ENCODE results near the gene COMMD2. TPM values are rescaled to one million over a fixed set of nuclear protein-coding genes. Genes with fewer than 3 reads are reported as not detected.

Gene COMMD2
- total and polyA plus RNA-seq, 10 of the 15 experiments (the other 5 are each of a cell fraction or from before 2014, with no cell fraction given), result 23.0 to 97.0 (median 50.9) TPM

GRCh38 chr3:149777414-149778214 is 25.3 kb upstream of the COMMD2 start:
- no peaks in the 10 kb centered on the region for H4K20me1 ChIP-seq (ENCODE audit: control insufficient read depth, insufficient read depth)
- ChIA-PET POLR2A (no interaction called here), CTCF (interaction anchor here (0.6 to 15.4 kb wide), 7 partner anchors 11 to 267 kb away, joined by 3 to 222 read pairs (median 3); no protein-coding TSS in a partner anchor), SMC1A (ENCODE audit: uncharacterized antibody, unreplicated experiment) (interaction anchor here (0.7 to 1.5 kb wide), 7 partner anchors 10 to 446 kb away, joined by 3 read pairs; no protein-coding TSS in a partner anchor), RAD21 (ENCODE audit: unreplicated experiment) (interaction anchor here (1.5 kb wide), 1 partner anchor 31 kb away, joined by 7 read pairs; no protein-coding TSS in a partner anchor)
- no peaks in the 10 kb centered on the region for H3K9me3 ChIP-seq (replicated peaks; ENCODE audit: control insufficient read depth, insufficient read depth, low read length)
- H3K79me2 ChIP-seq (ENCODE audit: control insufficient read depth, insufficient read depth, low read length), result no peaks in the 10 kb centered on the region
- TF ChIP-seq MTA3 (IDR thresholded peaks at IDR 0.05; ENCODE audit: borderline replicate concordance, low read length) (no peak), CHD1 (IDR thresholded peaks at IDR 0.05; ENCODE audit: low read depth, low read length) (no peak), HDAC6 (IDR thresholded peaks at IDR 0.05; ENCODE audit: unreplicated experiment) (no peak), YBX1 (IDR thresholded peaks at IDR 0.05) (no peak)
- in situ Hi-C loops (cut with MboI) (no loop called here), intact Hi-C loops (cut with micrococcal nuclease; ENCODE audit: unreplicated experiment) (no loop called here)
- ATAC-seq (no peak), DNase-seq (ENCODE audit: low read depth, low spot score) (no peak), FAIRE-seq (no peak)
- H3K27ac ChIP-seq (ENCODE audit: control insufficient read depth, insufficient read depth), result no peak overlapping the region
- no peak overlapping the region for H2AFZ ChIP-seq (ENCODE audit: control insufficient read depth, low read depth, low read length)
- WGBS (ENCODE audit: insufficient coverage, insufficient replicate concordance, low lambda C conversion rate, missing lambda C conversion rate), result 11% methylated on average over 2 of the region's 2 CpGs
- peaks cover 4% of the 10 kb centered on the region for H3K4me1 ChIP-seq (ENCODE audit: control insufficient read depth, insufficient read depth, low read length)
- no peak overlapping the region for H3K4me3 ChIP-seq
- no peaks in the 10 kb centered on the region for H3K36me3 ChIP-seq (ENCODE audit: control insufficient read depth in 2 of 2, insufficient read depth in 2 of 2, low read length in 1 of 2)
- H3K27me3 ChIP-seq (replicated peaks in 1 of 2; ENCODE audit: control insufficient read depth in 2 of 2, insufficient read depth in 2 of 2, low read length in 1 of 2), result no peaks in the 10 kb centered on the region; a peak in 2 of 4 replicates
- H3K9ac ChIP-seq (ENCODE audit: control insufficient read depth, insufficient read depth, low read length), result no peak overlapping the region
- no TSS peak for BruUV-seq (replicated peaks)
- no peak overlapping the region for H3K4me2 ChIP-seq (ENCODE audit: control insufficient read depth, insufficient read depth)

- Histone ChIP-seq H3K4me1 (ENCODE audit: control insufficient read depth, insufficient read depth, low read length) (no peaks in the 10 kb centered on the region), H3K36me3 (ENCODE audit: control insufficient read depth in 2 of 2, insufficient read depth in 2 of 2, low read length in 1 of 2) (no peaks in the 10 kb centered on the region), H3K9me3 (replicated peaks; ENCODE audit: control insufficient read depth, insufficient read depth, low read length) (no peaks in the 10 kb centered on the region), H3K4me3 (no peak overlapping the region), H3K79me2 (ENCODE audit: control insufficient read depth, insufficient read depth, low read length) (no peaks in the 10 kb centered on the region), H3K27me3 (replicated peaks in 1 of 2; ENCODE audit: control insufficient read depth in 2 of 2, insufficient read depth in 2 of 2, low read length in 1 of 2) (no peaks in the 10 kb centered on the region; a peak in 2 of 4 replicates), H3K9ac (ENCODE audit: control insufficient read depth, insufficient read depth, low read length) (no peak overlapping the region), H4K20me1 (ENCODE audit: control insufficient read depth, insufficient read depth) (no peaks in the 10 kb centered on the region), H3K4me2 (ENCODE audit: control insufficient read depth, insufficient read depth) (no peak overlapping the region), H2AFZ (ENCODE audit: control insufficient read depth, low read depth, low read length) (no peak overlapping the region), H3K27ac (ENCODE audit: control insufficient read depth, insufficient read depth) (no peak overlapping the region)
- BruUV-seq (replicated peaks), result no TSS peak
- SMC1A ChIA-PET (ENCODE audit: uncharacterized antibody, unreplicated experiment), result interaction anchor here (0.7 to 1.9 kb wide), 6 partner anchors 9 to 281 kb away, joined by 3 to 6 read pairs (median 4); no protein-coding TSS in a partner anchor
- TF ChIP-seq, protein P1, sequence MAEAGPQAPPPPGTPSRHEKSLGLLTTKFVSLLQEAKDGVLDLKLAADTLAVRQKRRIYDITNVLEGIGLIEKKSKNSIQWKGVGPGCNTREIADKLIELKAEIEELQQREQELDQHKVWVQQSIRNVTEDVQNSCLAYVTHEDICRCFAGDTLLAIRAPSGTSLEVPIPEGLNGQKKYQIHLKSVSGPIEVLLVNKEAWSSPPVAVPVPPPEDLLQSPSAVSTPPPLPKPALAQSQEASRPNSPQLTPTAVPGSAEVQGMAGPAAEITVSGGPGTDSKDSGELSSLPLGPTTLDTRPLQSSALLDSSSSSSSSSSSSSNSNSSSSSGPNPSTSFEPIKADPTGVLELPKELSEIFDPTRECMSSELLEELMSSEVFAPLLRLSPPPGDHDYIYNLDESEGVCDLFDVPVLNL (IDR thresholded peaks at IDR 0.05; ENCODE audit: low read depth, low read length), result no peak
- TF ChIP-seq ZNF24 (IDR thresholded peaks at IDR 0.05) (no peak), POLR2AphosphoS2 (IDR thresholded peaks at IDR 0.05; ENCODE audit: low read depth, low read length) (no peak), BRCA1 (IDR thresholded peaks at IDR 0.05; ENCODE audit: low read depth, low read length) (no peak), SMAD5 (IDR thresholded peaks at IDR 0.05; ENCODE audit: low read depth) (no peak), IKZF1 (conservative IDR thresholded peaks at IDR 0.05) (no peak), SPI1 (IDR thresholded peaks at IDR 0.05; ENCODE audit: borderline replicate concordance, insufficient read depth, low read depth, low read length) (no peak)
- TF ChIP-seq, protein P2, sequence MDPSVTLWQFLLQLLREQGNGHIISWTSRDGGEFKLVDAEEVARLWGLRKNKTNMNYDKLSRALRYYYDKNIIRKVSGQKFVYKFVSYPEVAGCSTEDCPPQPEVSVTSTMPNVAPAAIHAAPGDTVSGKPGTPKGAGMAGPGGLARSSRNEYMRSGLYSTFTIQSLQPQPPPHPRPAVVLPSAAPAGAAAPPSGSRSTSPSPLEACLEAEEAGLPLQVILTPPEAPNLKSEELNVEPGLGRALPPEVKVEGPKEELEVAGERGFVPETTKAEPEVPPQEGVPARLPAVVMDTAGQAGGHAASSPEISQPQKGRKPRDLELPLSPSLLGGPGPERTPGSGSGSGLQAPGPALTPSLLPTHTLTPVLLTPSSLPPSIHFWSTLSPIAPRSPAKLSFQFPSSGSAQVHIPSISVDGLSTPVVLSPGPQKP (IDR thresholded peaks at IDR 0.05; ENCODE audit: low read depth, low read length), result no peak
- ATAC-seq, result no peak
- POLR2A ChIA-PET, result no interaction called here
- no peak for DNase-seq (ENCODE audit: low read depth, low spot score)
- WGBS (ENCODE audit: insufficient coverage, insufficient replicate concordance, low lambda C conversion rate, missing lambda C conversion rate), result 26% methylated on average over 1 of the region's 1 CpG
- RAD21 ChIA-PET (ENCODE audit: unreplicated experiment), result interaction anchor here (1.0 to 1.4 kb wide), 2 partner anchors 15 to 207 kb away, joined by 3 to 5 read pairs; no protein-coding TSS in a partner anchor
- CTCF ChIA-PET, result interaction anchor here (1.0 to 15.4 kb wide), 4 partner anchors 11 to 408 kb away, joined by 4 to 222 read pairs (median 16); no protein-coding TSS in a partner anchor
- FAIRE-seq, result no peak
- intact Hi-C loops (cut with micrococcal nuclease; ENCODE audit: unreplicated experiment) (no loop called here), in situ Hi-C loops (cut with MboI) (no loop called here)
These were observed 23.9 kb upstream of the COMMD2 start for GRCh38 chr3:149776170-149776569.
